NCI-H1694 treated with DMSO at 0.1 percent for 48 hours (cell line): ENCODE results near the gene COL27A1.
"Not testable (repeated sequence)": the region's sequence is repeated elsewhere in the genome, so short reads cannot be mapped to it uniquely, and the experiment has no call there.

Experiments used
- DNase-seq: peaks from one replicate; lab custom pipeline; 2025; lab: John Stamatoyannopoulos, UW

The COL27A1 gene

DNA sequence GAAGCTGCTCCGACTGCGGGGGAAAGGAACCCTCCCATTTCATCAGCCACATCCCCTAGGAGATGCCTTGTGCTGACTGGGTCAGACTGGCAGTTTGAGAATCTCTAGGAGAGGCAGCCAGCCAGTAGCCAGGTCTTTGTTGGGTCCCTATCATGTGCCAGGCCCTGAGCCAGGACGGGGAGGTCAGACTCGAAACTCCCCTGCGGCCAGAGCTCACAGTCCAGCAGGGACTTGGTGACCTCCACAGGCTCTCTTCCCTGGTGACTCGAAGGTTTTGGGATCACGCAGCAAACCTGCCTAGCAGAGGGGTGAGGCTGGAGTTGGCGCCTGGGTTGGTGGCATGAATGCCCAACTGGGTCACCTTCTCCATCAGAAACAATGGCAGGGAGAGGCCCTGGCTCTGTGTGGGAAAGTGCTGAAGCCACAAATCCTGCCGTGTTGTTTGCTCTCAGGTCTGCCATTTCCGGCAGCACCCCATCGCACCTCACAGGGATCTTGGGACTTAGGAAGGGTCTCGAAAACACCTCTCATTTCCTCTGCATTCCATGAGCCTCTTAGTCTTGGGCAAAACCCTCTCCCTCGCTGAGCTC, 153.1 kb downstream of the COL27A1 start:
- no peak for DNase-seq

- DNase-seq = no peak
Observed at GRCh38 chr9:114309096-114309495, 153.8 kb downstream of the COL27A1 start.

- DNase-seq = no peak
Observed at GRCh38 chr9:114310471-114311450, 155.4 kb downstream of the COL27A1 start.

DNA sequence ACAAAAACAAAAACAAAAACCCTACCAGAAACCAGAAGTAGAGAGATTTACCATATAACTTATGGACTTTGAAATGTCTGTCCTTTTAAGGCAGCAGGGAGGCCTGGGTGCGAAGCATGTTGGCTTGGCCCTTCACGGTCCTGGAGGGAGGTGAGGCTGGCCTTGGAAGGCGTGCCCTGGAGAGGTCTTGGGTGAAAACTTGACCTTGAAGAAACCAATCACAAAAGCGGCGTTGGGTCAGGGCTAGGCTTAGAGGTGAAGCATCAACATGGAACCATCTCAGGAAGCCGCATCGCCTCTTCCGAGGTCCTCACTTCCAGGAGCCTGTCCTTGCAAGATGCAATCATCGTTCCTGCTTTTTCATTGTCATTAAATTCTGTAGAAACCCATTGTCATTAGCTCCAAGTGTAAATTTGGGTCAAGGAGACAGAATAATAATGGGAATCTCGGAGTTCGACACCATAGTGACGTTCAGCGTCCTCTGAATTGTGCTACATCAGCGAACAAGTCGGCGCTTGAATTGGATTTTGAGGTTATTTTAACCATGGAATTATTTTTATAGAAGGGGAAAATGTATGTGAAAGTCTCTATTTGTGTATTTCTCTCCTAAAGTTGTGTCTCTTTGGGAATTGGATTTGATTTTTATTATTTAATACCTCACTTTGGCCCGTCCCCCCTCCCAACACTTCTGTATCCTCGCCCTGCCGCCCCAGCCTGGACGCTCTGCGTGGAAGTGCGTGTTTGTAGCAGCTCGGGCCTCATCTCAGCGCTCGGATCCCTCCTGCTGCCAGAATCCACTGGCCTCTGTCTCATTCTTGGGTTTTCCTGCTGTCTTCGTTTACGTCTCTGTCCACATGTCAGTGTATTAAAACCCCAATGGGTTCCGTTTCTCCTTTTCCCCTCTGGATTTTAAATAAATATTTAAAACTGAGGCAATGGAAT, 156.5 kb downstream of the COL27A1 start:
- DNase-seq = no peak

DNA sequence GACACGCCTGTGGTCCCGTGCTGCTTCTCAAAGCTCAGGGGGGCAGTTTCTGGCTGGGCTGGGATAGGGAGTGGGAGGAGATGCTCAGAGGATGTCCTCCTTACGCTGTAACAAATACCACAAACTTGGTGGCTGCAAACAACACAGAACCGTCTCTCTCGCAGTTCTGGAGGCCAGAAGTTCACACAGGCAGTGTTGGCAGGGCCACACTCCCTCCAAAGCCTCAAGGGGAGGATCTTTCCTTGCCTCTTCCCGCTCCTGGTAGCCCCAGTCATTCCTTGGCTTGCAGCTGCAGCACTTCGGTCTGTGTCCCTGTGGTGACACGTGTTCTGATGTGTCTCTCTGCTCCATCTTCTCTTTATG, 157.2 kb downstream of the COL27A1 start:
- DNase-seq = no peak

DNA sequence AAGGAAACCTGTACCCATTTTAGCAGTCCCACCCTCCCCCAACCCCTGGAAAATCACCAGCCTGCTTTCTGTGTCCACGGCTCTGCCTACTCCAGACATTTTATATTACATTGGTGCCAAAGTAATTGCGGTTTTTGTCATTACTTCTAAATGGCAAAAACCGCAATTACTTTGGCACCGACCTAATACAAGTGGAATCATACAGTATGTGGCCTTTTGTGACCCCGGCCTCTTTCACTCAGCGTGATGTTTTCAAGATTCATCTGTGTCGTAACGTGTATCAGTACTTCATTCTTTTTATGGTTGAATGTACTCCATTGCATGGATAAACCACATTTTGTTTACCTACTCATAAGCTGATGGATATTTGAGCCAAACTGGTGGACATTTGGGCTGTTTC, 157.8 kb downstream of the COL27A1 start:
- DNase-seq = no peak

- no peak for DNase-seq
Observed at GRCh38 chr9:114314256-114314867, 159.0 kb downstream of the COL27A1 start.

DNA sequence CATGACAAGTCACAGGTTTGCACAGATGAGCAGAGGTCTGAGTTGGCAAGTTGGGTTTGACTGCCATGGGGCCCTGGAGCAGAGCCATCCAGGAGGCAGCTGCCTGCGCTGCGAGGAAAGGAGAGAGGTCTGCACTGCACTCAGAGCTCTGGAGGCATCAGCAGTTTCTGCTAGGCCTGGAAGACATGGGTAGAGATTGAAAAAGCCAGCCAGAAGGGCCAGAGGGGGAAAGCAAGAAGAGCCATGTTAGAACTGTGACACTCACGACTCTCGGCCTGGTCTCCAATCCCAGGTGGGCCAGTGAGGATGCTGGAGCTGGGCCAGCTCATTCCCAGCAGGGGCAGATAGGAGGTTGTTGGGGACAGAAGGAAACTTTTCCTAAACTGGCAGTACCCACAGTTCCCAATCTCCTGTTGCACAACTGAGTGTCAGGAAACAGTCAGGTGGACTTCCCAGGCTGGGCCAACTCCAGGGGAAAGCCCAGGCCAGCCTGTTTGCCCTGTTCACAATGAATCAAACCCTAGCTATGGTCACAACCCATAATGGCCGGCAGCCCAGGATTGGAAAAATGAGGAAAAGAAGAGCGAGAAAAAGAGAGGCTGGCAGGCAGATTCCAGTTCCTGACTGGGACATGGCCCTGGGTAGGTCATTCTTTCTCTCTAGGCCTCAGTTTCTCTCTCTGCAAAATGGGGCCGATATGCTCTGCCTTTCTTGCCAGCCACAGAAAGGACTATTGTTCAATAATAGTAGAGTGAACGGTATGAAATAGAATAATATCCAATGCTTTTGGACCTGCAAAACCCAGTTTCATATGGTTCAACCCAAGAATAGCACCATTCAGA, 159.8 kb downstream of the COL27A1 start:
- no peak for DNase-seq

DNA sequence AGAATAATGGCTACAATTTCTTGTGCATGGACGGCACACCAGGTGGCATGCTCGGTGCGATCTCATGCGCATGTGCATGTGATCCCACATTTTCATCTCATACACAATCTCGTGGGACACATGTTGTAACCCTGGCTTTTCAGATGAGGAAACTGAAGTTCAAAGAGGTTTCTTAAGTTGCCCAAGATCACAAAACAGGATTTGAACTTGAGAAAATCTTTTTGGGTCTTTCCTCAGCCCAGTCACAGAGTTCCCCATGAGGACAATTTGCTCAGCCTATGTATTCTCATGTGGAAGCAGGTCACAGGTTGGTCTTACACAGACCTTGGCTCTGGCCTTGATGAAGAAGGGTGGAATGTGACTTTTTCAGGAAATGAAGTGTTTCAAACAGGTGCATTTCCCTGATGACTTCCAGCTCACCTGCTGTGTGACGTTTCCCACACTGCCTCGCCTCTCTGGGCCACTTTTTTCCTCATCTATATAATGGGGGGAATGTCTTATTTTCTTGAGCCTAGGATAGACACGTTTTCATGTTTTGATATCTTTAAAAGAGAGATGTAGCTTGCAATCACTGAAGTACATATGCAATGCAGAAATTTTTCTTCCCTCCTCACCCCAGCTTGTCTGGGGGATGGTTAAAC, 160.5 kb downstream of the COL27A1 start:
- DNase-seq = no peak

DNA sequence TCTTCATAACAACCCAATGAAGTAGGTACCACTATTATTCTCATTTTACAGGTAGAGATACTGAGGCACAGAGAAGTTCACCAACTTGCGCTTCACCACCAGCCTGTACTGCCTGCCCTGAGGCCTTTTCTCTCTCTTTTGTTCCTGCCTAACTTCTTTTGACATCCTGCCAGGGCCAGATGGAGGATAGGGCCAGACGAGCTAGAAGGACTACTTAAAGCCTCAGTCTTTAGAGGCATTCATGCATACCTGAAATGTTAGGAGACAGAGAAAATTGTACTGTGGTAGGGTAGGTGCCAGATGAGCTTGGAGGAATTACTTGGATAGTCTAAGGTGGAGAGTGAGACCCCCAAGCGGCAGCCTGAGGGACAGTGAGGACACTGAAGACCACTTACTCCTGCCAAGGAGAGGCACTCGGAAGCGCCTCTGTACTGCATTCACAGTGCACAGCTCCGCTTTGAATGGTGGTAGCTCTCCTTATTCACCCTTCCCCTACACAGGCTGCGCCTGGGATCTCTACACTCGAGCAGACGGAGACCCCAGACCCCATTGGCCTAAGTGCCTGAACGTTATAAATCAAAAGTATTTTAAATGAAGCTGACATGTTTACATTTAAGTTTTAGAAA, 161.4 kb downstream of the COL27A1 start:
- no peak for DNase-seq

DNA sequence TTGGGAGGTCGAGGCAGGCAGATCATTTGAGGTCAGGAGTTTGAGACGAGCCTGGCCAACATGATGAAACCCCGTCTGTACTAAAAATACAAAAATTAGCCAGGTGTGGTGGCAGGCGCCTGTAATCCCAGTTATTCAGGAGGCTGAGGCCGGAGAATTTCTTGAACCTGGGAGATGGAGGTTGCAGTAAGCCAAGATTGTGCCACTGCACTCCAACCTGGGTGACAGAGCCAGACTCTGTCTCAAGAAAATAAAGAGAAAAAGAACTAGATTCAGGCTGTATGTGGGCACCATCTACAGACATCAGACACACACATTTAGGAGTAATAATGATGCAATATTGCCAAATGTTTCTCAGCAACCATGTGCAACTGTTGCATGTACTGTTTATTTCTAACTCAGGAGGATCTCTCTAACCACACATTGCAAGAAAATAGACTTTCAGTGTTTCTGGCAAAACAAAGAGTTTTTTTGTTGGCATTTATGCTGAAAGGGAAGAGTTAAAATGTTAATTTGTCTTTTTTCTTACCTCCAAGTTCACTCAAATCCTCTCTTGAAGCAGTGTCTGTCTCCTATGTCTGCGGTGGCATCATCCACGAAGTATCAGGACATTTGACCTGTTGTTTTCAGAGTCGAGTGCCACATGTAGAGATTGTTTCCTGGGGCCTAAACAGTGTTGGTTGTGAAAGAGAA, 162.5 kb downstream of the COL27A1 start:
- DNase-seq = no peak

DNA sequence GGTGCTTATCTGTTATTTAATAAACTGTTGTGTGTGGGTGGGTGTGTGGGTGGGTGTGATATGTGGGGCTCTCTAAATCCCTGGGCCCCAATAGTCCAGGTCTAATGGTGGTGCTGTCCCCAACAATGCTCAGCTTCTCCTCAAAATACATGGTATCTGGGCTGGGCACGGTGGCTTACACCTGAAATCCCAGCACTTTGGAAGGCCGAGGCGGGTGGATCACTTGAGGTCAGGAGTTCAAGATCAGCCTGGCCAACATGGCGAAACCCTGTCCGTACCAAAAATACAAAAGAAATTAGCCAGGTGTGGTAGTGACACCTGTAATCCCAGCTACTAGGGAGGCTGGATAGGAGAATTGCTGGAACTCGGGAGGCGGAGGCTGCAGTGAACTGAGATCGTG, 163.1 kb downstream of the COL27A1 start:
- DNase-seq = no peak

- no peak for DNase-seq
Observed at GRCh38 chr9:114319147-114319546, 163.8 kb downstream of the COL27A1 start.

DNA sequence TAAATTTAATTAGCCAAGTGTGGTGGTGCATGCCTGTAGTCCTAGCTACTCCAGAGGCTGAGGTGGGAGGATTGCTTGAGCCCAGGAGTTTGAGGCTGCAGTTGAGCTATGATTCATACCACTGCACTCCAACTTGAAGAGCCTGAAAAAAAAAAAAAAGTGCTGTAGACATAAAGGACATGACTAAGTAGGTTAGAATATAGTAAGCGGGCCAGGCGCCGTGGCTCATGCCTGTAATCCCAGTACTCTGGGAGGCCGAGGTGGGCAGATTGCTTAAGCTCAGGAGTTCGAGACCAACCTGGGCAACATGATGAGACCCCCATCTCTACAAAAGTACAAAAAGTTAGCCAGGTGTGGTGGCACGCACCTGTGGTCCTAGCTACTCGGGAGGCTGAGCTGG, 165.4 kb downstream of the COL27A1 start:
- DNase-seq = not testable (repeated sequence)

DNA sequence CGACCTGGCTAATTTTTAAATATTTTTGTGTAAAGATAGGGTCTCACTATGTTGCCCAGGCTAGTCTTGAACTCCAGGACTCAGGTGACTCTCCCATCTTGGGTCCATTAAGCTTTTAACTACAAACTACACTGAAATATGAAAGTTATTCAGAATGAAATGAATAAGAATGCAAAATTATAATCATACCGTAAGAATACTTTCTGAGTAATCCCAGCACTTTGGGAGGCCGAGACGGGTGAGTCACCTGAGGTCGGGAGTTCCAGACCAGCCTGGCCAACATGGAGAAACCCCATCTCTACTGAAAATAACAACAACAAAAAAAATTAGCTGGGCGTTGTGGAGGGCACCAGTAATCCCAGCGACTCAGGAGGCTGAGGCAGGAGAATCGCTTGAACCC, 166.4 kb downstream of the COL27A1 start:
- no peak for DNase-seq

- DNase-seq = not testable (repeated sequence)
Observed at GRCh38 chr9:114322160-114322818, 167.0 kb downstream of the COL27A1 start.

DNA sequence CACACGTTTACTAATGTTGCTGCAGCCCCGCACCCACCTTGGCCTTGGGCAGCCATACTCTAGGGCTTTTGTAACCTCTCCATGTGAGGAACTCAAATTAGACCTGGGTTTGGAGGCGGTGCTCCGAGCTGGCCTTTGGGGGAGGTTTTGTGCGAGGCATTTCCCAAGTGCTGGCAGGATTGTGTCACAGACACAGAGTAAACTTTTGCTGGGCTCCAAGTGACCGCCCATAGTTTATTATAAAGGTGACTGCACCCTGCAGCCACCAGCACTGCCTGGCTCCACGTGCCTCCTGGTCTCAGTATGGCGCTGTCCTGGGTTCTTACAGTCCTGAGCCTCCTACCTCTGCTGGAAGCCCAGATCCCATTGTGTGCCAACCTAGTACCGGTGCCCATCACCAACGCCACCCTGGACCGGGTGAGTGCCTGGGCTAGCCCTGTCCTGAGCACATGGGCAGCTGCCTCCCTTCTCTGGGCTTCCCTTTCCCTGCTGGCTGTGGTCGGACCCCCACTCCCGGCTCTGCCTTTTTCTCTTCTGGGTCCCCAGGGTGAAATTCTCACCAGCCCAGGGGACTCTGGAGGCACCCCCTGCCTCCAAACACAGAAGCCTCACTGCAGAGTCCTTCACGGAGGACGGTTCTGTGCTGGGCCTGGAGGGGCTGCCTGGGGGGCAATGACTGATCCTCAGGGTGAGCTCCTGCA, 167.6 kb downstream of the COL27A1 start, which contains the start of gene ORM1:
Gene ORM1, plus strand, starts transcription at position 268 of the 701 bp plus-strand sequence. Its CDS starts 36 bp downstream, at position 304.
- not testable (repeated sequence) for DNase-seq

DNA sequence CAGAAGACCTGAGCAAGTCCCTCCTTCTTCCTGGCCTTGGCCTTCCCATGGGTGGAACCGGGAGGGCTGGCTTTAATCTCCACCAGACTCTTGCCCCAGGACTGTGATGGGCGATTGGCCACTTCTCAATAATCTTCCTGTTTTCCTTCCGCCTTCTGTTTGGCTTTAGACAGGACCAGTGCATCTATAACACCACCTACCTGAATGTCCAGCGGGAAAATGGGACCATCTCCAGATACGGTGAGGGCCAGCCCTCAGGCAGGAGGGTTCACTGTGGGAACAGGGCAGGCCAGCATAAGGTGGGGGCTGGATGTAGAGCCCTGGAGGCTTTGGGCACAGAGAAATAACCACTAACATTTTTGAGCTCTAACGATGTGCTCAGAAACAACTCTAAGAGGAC, 168.5 kb downstream of the COL27A1 start:
- DNase-seq = not testable (repeated sequence)
